ENCODE results near the gene RCBTB2. TPM values are rescaled to one million over a fixed set of nuclear protein-coding genes. Genes with fewer than 3 reads are reported as not detected.

Gene RCBTB2
- total RNA-seq, 1 experiment from 2014 or later, result 11.7 TPM

DNA sequence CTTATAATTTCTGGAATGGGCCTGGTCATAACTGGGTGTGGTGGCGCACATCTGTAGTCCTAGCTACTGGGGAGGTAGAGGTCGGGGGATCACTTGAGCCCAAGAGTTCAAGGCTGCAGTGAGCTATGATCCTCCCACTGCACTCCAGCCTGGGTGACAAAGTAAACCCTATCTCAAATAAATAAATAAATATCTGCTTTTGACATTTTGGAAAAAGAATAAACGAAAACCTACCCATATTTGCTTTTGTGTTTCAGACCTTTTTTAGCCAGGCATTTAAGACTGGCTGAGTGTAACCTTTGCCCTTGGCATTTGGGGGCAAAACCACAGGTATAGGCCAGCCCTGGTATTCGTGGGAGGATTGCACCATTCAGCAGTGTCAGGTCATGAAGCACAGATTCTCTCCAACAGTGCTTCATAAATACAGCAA, 14.8 kb upstream of the RCBTB2 start:
- H2BK15ac ChIP-seq (ENCODE audit: low read depth, low read length), result no peak overlapping the region
- no peaks in the 10 kb centered on the region for H3K27me3 ChIP-seq (ENCODE audit: insufficient read depth, low read length)
- H3K4me2 ChIP-seq (ENCODE audit: insufficient read depth, insufficient read length, low read length), result no peak overlapping the region
- H2BK5ac ChIP-seq (ENCODE audit: insufficient read length, low read length), result no peak overlapping the region
- H3K9ac ChIP-seq (ENCODE audit: extremely low read depth, insufficient read length, low read length), result no peak overlapping the region
- DNase-seq, result no peak
- no peak overlapping the region for H3K56ac ChIP-seq (ENCODE audit: insufficient read length, low read depth, low read length)
- H3K23me2 ChIP-seq (ENCODE audit: insufficient read length, low read depth, low read length, poor library complexity, severe bottlenecking), result no peaks in the 10 kb centered on the region
- no peak overlapping the region for H3K23ac ChIP-seq (ENCODE audit: insufficient read length, low read depth, low read length)
- H3K4me1 ChIP-seq (ENCODE audit: insufficient read depth, low read length), result no peaks in the 10 kb centered on the region
- no peaks in the 10 kb centered on the region for H4K20me1 ChIP-seq (ENCODE audit: control insufficient read depth, insufficient read depth, insufficient read length)
- no CpG with 5 or more reads among the region's 4 CpGs for WGBS (ENCODE audit: extremely low coverage, insufficient read length, low lambda C conversion rate)
- Mint-ChIP-seq H3K27me3 (ENCODE audit: low read depth) (peaks cover 4% of the 10 kb centered on the region; the same call in 1 of the 2 replicates), H3K4me1 (peaks cover 4 to 8% of the 10 kb centered on the region in 2 experiments), H3K9me3 (peaks cover 22 to 27% of the 10 kb centered on the region in 2 experiments), H3K4me3 (no peak overlapping the region), H3K27ac (no peak overlapping the region), H3K36me3 (ENCODE audit: insufficient read depth in 1 of 3, low read depth in 3 of 3) (peaks cover 4 to 19% (median 18%) of the 10 kb centered on the region in 3 experiments; a peak in 5 of 7 replicates)
- H3K79me1 ChIP-seq (ENCODE audit: insufficient read depth, low read depth, low read length, poor library complexity, severe bottlenecking), result no peaks in the 10 kb centered on the region
- no peak overlapping the region for H3K4ac ChIP-seq (ENCODE audit: low read depth, low read length)
- no peaks in the 10 kb centered on the region for H3K79me2 ChIP-seq (ENCODE audit: insufficient read depth, low read length)
- H3T11ph ChIP-seq (ENCODE audit: low read length), result no peak overlapping the region
- no peak overlapping the region for H2AK5ac ChIP-seq (ENCODE audit: insufficient read length, low read length)
- no peak overlapping the region for H3K27ac ChIP-seq (ENCODE audit: insufficient read length, low read depth, low read length)
- H2BK12ac ChIP-seq (ENCODE audit: insufficient read length, low read depth, low read length), result no peak overlapping the region
- no peak overlapping the region for H4K91ac ChIP-seq (ENCODE audit: insufficient read length, low read depth, low read length)
- no peak overlapping the region for H2BK20ac ChIP-seq (ENCODE audit: low read depth, low read length, poor library complexity, severe bottlenecking)
- H4K5ac ChIP-seq (ENCODE audit: insufficient read length, low read depth, low read length), result no peak overlapping the region
- no peak overlapping the region for H2AFZ ChIP-seq (ENCODE audit: low read length)
- H3K9me3 ChIP-seq (ENCODE audit: control insufficient read depth, low read depth, low read length), result peaks cover 12% of the 10 kb centered on the region
- H3K18ac ChIP-seq (ENCODE audit: insufficient read length, low read depth, low read length), result no peak overlapping the region
- no peak overlapping the region for H4K8ac ChIP-seq (replicated peaks; ENCODE audit: insufficient read length, low read depth, low read length)
- no peak overlapping the region for H3K14ac ChIP-seq (ENCODE audit: insufficient read depth, low read length)
- H2BK120ac ChIP-seq (ENCODE audit: low read depth, low read length, poor library complexity, severe bottlenecking), result no peak overlapping the region
- no peak for TF ChIP-seq CTCF (conservative IDR thresholded peaks at IDR 0.05)

Data from H9 (cell line).